GM10248 (cell line): ENCODE results near the gene NSUN5.
"Not testable (repeated sequence)": the region's sequence is repeated elsewhere in the genome, so short reads cannot be mapped to it uniquely, and the experiment has no call there.

ENCODE experiments used
- CTCF ChIA-PET: fragments of 300-600 bp; sonication (Branson Sonifier 250); formaldehyde crosslinking; extraction: SDS; loops from one replicate; lab custom pipeline; 2021; ENCODE audit warnings: antibody characterized with exemption; lab: Yijun Ruan, JAX
- POLR2A ChIA-PET: fragments of 350-650 bp; sonication (Branson Sonifier 250); formaldehyde crosslinking; extraction: SDS; loops from one replicate; lab custom pipeline; 2020; ENCODE audit warnings: antibody characterized with exemption; lab: Yijun Ruan, JAX
- DNase-seq: peaks from one replicate; pipeline ENCODE4 v3.0.0; 2012; ENCODE audit errors: extremely low spot score
- TF ChIP-seq, protein P1 (sequence below): IDR thresholded peaks from 2 replicates; pipeline ENCODE4 v1.5.1; 2012; ENCODE audit warnings: mild to moderate bottlenecking, low read depth; ENCODE audit errors: extremely low read depth, missing control alignments, control extremely low read depth

NSUN5 gene

DNA sequence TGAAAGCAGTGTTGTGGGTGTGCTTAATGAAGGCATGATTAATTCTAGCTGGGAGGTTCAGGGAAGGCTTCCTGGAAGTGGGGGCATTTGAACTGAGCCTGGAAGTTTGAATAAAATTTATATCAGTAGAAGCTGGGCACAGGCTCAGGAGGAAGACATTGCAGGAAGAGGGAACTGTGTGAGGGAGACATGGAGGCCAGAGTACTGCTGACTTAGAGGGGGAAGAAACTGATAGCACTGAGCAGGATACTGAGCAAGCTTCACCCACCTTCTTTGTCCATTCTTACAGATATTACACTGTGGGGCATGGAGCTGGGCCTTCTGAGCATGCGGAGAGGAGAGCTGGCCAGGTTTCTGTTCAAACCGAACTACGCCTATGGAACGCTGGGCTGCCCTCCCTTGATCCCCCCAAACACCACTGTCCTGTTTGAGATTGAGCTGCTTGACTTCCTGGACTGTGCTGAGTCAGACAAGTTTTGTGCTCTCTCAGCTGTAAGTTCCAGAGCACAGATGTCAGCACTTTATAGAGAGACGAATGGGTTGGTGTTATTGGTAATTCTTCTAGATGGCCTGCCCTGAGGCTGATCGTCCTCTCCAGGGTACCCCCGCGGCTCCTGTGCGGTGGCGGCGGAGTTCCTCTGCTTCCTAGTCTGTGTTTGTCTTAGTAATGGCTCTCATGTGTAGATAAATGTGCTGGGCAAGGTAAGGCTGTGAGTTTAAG, 21.4 kb upstream of the NSUN5 start:
- CTCF ChIA-PET = interaction anchor here (0.6 to 1.2 kb wide), 2 partner anchors 12 to 518 kb away, joined by 3 to 4 read pairs; no protein-coding TSS in a partner anchor
- DNase-seq = no peak
- POLR2A ChIA-PET = no interaction called here
- TF ChIP-seq, protein P1, sequence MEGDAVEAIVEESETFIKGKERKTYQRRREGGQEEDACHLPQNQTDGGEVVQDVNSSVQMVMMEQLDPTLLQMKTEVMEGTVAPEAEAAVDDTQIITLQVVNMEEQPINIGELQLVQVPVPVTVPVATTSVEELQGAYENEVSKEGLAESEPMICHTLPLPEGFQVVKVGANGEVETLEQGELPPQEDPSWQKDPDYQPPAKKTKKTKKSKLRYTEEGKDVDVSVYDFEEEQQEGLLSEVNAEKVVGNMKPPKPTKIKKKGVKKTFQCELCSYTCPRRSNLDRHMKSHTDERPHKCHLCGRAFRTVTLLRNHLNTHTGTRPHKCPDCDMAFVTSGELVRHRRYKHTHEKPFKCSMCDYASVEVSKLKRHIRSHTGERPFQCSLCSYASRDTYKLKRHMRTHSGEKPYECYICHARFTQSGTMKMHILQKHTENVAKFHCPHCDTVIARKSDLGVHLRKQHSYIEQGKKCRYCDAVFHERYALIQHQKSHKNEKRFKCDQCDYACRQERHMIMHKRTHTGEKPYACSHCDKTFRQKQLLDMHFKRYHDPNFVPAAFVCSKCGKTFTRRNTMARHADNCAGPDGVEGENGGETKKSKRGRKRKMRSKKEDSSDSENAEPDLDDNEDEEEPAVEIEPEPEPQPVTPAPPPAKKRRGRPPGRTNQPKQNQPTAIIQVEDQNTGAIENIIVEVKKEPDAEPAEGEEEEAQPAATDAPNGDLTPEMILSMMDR = no peak

DNA sequence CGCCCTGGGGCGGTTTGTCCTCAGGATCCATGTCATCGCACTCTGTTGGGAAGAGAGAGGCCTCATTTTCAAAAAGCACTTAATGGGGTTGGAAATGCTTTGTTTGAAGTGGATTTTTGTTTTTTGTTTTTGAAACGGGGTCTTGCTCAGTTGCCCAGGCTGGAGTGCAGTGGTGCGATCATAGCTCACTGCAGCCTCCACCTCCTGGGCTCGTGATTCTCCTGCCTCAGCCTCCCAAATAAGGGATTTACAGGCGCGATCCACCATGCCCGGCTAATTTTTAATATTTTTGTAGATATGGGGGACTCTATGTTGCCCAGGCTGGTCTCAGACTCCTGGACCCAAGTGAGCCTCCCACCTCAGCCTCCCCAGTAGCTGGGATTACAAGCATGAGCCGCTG, 20.1 kb upstream of the NSUN5 start:
- TF ChIP-seq, protein P1 = no peak
- ChIA-PET CTCF (interaction anchor here (1.2 to 1.3 kb wide), 2 partner anchors 13 to 123 kb away, joined by 4 to 6 read pairs; no protein-coding TSS in a partner anchor), POLR2A (no interaction called here)
- no peak for DNase-seq

DNA sequence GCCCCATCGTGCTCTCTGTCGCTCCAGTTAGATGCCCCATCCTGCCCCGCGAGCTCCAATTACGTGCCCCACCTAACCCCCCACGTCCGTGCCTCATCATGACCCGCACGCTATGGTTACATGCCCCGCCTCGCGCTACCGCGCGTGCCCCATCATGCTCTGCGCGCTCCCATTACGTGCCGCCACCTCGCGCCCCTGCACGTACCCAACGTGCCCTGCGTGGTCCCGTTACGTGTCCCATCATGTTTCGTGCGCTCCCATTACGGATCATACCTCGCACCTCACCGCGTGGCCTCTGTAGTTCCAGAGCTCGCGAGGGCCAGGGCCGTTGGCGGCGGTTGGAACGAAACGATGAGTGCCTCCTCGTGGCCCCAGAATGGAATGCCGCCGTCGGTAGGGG, 19.3 kb upstream of the NSUN5 start, which contains the start of the genes FKBP6 and TRIM50:
TSS of gene FKBP6 (plus strand) at position 240 of the 400 bp plus-strand sequence. CDS start 268 bp downstream, outside the sequence.
TSS of gene TRIM50 (minus strand) at position 161 of the 400 bp plus-strand sequence. CDS start 3,295 bp downstream, outside the sequence.
- CTCF ChIA-PET = interaction anchor here (1.3 kb wide), 1 partner anchor 124 kb away, joined by 6 read pairs; no protein-coding TSS in a partner anchor
- DNase-seq, POLR2A ChIA-PET: not testable (repeated sequence)

DNA sequence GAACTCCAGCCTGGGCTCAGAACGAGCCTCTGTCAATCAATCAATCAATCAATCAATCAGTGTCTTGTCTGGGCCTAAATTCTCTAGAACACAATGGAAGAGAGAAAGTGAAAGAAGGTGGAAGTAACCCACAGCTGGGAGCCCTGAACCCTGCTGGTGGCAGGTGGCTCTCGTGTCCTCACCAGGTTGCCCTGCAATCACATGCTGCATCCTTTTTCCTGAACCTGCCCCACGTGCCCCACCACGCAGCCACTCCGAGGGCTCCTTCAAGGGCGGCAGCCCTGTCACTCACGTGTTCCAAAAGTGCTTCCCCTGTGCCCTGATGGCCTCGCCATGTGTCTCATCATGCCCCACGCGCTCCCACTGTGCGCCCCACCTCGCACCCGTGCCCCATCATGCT, 18.8 kb upstream of the NSUN5 start:
- POLR2A ChIA-PET, DNase-seq: not testable (repeated sequence)
- CTCF ChIA-PET = interaction anchor here (4.9 kb wide), 1 partner anchor 125 kb away, joined by 45 read pairs; no protein-coding TSS in a partner anchor

DNA sequence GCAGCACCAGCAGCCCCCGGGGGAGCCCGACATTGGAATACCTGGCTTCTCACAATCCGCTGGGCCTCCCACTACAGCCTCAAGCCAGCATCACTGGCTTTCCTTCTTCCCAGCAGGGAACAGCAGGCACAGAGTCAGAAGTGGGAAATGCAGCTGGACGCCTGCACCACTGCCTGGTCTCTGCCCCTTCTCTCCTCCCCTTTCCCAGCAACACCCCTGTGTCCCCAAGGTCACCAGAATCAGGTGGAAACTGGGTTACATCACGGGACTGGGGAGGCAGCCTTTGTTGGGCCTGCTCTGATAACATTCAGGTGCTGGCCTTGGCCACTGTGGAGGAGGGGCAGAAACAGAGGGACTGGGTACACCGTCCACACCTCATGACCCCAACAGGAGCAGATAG, 16.8 kb upstream of the NSUN5 start:
- DNase-seq, POLR2A ChIA-PET: not testable (repeated sequence)
- CTCF ChIA-PET = interaction anchor here (1.1 to 4.9 kb wide), 2 partner anchors 127 to 195 kb away, joined by 3 to 45 read pairs; no protein-coding TSS in a partner anchor

DNA sequence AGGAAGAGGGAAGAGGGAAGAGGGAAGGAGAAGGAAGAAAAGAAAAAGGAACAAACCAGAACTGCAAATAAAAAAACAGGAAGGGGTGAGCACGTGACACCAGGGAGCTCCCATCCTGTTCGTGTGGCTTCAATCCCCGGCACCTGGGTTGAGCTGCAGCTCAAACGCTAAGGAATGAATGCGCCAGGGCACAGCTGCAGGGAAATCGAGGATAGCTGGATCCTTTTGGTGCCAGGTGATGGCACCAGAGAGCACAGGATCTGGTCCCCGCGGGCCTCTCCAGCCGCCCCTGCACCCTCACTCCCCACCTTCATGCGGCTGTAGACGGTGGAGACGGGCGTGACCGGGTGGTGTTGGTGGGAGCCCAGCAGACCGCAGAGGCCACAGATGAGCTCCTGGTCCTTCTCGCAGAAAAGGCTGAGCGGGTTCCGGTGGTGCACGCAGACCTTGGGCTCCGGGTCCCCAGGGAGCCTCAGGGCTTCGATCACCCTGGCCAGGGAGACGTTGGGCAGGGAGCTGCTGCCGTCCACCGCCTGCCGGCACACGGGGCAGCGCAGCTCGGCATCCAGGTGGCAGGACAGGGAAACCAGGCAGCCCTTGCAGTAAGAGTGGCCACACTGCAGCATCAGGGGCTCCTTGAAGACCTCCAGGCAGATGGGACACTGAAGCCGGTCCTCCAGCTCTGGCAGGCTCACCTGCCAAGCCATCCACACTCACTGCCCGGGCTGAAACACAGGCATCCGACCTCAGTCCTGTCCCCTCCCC, 15.6 kb upstream of the NSUN5 start:
- POLR2A ChIA-PET = not testable (repeated sequence)
- TF ChIP-seq, protein P1 = peak; percentile 74
- peak; percentile 84 for DNase-seq
- CTCF ChIA-PET = interaction anchor here (0.7 to 4.9 kb wide), 11 partner anchors 9 to 401 kb away, joined by 3 to 45 read pairs (median 4); no protein-coding TSS in a partner anchor

DNA sequence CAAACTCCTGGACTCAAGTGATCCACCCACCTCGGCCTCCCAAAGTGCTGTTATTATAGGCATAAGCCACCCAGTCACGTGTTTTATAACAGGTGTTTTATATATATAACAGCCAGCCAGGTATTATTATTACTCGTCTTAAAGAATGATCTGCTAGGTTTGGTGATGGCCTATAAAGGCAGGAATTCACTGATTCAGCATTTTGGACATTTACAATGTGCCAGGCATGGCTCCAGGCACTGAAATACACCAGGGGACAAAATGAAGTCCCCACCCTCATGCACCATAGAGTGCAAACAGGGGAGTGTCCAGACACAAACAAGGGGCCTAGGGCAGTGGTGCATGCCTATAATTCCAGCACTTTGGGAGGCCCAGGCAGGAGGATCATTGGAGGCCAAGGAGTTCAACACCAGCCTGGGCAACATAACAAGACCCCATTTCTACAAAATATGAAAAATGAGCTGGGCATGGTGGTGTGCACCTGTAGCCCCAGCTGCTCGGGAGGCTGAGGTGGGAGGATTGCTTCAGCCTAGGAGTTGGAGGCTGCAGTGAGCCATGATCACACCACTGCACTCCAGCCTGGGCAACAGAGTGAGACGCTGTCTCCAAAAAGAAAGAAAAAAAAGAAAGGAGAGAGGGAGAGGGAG, 14.9 kb upstream of the NSUN5 start:
- POLR2A ChIA-PET, DNase-seq: not testable (repeated sequence)
- CTCF ChIA-PET = interaction anchor here (0.7 to 4.9 kb wide), 10 partner anchors 8 to 402 kb away, joined by 3 to 45 read pairs (median 4); no protein-coding TSS in a partner anchor

DNA sequence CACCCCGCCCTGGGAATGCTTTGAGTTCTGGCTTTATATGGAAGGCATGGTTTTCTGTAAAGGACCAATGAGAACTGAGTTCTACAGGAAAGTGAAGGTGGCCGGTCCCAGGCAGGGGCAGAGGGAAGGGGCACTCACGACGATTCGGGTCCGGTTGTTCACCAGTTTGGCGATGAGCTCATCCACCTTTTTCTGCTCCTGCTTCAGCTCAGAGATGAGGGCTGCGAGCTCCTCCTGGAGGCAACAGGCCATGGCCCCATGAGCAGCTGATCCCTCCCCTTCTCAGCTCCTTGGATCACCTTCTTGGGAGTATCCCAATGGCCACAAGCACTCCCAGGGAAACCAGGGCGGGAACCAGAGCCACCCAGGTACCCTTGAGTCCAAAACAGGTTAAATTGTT, 11.4 kb upstream of the NSUN5 start:
- POLR2A ChIA-PET = interaction anchor here (0.5 kb wide), 1 partner anchor 523 kb away, joined by 4 read pairs; the partner anchor contains the start of gene METTL27
- CTCF ChIA-PET = not testable (repeated sequence)

DNA sequence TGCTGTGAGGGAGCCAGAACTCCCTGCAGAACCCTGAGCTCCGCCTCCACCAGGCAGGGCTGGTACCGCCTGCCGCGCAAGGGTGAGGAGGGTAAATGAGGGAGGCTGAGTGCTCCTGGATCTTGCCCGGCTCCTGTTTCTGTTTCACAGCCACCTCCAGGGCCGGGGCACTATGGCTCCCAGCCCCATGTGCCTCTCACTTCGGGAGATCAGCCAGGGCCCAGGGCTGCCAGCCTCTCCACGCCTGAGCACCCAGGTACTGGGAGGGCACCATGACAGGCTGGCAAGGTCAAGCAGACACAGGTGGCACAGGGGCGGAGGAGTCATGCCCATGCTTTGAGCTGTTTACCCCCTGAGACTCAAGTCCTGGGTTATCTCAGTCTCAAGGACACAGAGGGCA, 10.9 kb upstream of the NSUN5 start:
- POLR2A ChIA-PET = interaction anchor here (0.5 kb wide), 1 partner anchor 523 kb away, joined by 4 read pairs; the partner anchor contains the start of gene METTL27
- CTCF ChIA-PET, DNase-seq: not testable (repeated sequence)

More for the DNA sequence above, 11.4 kb upstream of the NSUN5 start:
- not testable (repeated sequence) for DNase-seq

DNA sequence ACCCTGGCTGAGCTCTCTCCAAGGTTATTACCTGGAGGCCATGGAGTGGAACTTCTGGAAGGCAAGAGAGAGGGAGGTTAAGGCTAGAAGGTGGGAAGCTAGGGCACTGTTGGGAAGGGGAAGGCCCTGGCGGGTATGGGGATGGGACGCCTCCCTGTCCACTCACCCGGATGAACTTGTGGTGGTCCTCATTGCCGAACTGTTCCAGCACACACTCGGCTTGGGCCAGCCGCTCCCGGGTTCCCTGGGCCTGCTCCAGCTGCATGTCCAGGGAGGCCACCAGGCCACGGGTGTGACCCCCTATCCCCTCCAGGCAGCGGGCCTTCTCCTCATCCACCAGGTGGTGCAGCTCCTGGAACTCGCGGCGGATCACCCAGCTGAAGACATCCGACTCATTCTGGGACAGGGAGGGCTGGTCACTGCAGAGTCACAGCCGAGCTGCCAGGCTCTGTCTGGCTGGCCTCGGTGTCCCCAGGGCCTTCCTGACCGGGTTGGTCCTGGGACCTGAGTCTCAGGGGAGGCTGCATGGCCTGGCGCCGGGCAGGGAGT, 10.1 kb upstream of the NSUN5 start:
- DNase-seq, POLR2A ChIA-PET, CTCF ChIA-PET: not testable (repeated sequence)
